ENCODE data around the gene RGS5.

DNA sequence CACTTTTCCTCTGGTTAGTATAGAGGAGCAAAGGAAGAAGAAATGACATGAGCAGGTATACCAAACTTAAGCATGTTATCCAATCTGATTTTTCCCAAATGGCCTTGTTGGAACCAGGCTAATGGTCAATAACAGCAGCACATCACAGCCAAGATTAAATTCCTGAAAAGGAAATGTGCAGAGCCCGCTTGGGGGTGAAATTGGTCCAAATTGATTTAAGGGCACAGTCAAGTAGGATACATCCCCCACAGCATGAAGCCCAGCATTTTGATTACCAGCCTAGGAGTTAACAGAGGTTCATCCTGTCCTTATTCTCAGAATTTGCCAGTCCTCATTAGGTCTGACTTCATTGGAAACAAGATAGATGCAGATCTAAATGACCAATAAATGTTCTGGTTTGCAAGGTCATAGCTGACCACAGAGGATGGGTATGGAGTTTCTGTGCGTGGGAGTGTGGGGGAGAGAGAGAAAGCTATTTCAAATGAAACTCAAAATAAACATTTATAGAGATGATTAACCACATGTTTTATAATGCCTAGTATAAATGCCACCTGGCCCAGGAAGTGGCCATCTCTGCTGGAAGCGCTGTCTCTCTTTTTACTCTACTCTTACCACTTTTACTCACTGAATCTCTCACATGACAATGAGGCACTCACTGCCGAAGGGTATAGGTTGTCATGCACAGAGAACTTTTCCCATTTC lies 38.7 kb downstream of the RGS5 start:
- TF ChIP-seq, protein P1, sequence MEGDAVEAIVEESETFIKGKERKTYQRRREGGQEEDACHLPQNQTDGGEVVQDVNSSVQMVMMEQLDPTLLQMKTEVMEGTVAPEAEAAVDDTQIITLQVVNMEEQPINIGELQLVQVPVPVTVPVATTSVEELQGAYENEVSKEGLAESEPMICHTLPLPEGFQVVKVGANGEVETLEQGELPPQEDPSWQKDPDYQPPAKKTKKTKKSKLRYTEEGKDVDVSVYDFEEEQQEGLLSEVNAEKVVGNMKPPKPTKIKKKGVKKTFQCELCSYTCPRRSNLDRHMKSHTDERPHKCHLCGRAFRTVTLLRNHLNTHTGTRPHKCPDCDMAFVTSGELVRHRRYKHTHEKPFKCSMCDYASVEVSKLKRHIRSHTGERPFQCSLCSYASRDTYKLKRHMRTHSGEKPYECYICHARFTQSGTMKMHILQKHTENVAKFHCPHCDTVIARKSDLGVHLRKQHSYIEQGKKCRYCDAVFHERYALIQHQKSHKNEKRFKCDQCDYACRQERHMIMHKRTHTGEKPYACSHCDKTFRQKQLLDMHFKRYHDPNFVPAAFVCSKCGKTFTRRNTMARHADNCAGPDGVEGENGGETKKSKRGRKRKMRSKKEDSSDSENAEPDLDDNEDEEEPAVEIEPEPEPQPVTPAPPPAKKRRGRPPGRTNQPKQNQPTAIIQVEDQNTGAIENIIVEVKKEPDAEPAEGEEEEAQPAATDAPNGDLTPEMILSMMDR (IDR thresholded peaks at IDR 0.05; ENCODE audit: low read depth, low read length, poor library complexity, severe bottlenecking), result no peak
- TF ChIP-seq EZH2phosphoT487 (IDR thresholded peaks at IDR 0.05; ENCODE audit: borderline replicate concordance, low read length), result no peak
